Colonic mucosa (tissue), 4 donors: ENCODE measurements around the gene ABRACL. TPM values are rescaled to one million over a fixed set of nuclear protein-coding genes. Genes with fewer than 3 reads are reported as not detected.
A peak's percentile ranks its signal among the peaks of the same experiment; 100 is the strongest.

ENCODE experiments used
- DNase-seq: peaks from one replicate; pipeline ENCODE4 v3.0.0-alpha.2; 2020
- H3K27ac ChIP-seq: fragments of 200-600 bp; one replicate; pipeline ENCODE4 v1.8.0; 2021
- H3K27me3 ChIP-seq: fragments of 200-600 bp; one replicate; pipeline ENCODE4 v1.8.0; 2021
- H3K36me3 ChIP-seq: fragments of 200-600 bp; one replicate; pipeline ENCODE4 v1.8.0; 2021
- H3K4me1 ChIP-seq: fragments of 200-600 bp; one replicate; pipeline ENCODE4 v1.8.0; 2021; ENCODE audit warnings: mild to moderate bottlenecking
- H3K4me3 ChIP-seq: fragments of 200-600 bp; one replicate; pipeline ENCODE4 v1.8.0; 2021
- H3K9ac ChIP-seq, 2 donors: one replicate each; pipeline ENCODE4 v1.7.0; 2013; ENCODE audit warnings: control low read depth in 2 of 2, low read depth in 2 of 2, low read length in 2 of 2
- H3K9me3 ChIP-seq: fragments of 200-600 bp; one replicate; pipeline ENCODE4 v1.8.0; 2021
- CTCF ChIP-seq: fragments of 200-600 bp; IDR thresholded peaks from one replicate; pipeline ENCODE4 v1.8.0; 2022; ENCODE audit warnings: antibody characterized with exemption, mild to moderate bottlenecking
- intact Hi-C: fragments of 100-400 bp; cut with DNase I; formaldehyde crosslinking; loops from one replicate; pipeline ENCODE4 v1.14.1; 2022
- total RNA-seq, 2 donors: library from RNA; stranded (reverse); fragmentation: NEBNext Ultra II Directional in 1 of 2; extraction: Animal tissue kit (Norgen Biotek cat#: 25700) in 1 of 2; gene quantifications; one replicate each; pipeline ENCODE4 v1.2.1, GENCODE V29; 2021
- donor health status: healthy.
- donor health status: DM: no; HTN: no; CAD: no.
- donor health status: DM: no; HTN: no; CAD: no.

The ABRACL gene
- total RNA-seq, 2 donors from 2014 or later = 64.7 to 90.6 TPM

GRCh38 chr6:139027620-139028182, 844 bp upstream of the ABRACL start:
- Histone ChIP-seq H3K4me1 (no peaks in the 10 kb centered on the region), H3K4me3 (peak overlapping the region; percentile 87), H3K9ac (peak overlapping the region; percentile 37 to 52), H3K9me3 (no peaks in the 10 kb centered on the region), H3K27me3 (no peaks in the 10 kb centered on the region), H3K27ac (peak overlapping the region; percentile 85), H3K36me3 (no peaks in the 10 kb centered on the region)
- intact Hi-C loops = no loop called here
- DNase-seq = peak; percentile 63
- TF ChIP-seq CTCF = no peak

GRCh38 chr6:139028215-139028657, 309 bp upstream of the ABRACL start:
- intact Hi-C loops = no loop called here
- H3K27ac ChIP-seq = peak overlapping the region; percentile 85
- TF ChIP-seq CTCF = no peak
- H3K36me3 ChIP-seq = no peaks in the 10 kb centered on the region
- peak overlapping the region; percentile 87 for H3K4me3 ChIP-seq
- H3K9ac ChIP-seq = peak overlapping the region; percentile 57 to 93
- no peak for DNase-seq
- H3K4me1 ChIP-seq = no peaks in the 10 kb centered on the region
- H3K27me3 ChIP-seq = no peaks in the 10 kb centered on the region
- no peaks in the 10 kb centered on the region for H3K9me3 ChIP-seq

GRCh38 chr6:139029470-139030227, 1.1 kb downstream of the ABRACL start:
- Histone ChIP-seq H3K27ac (peak overlapping the region; percentile 85), H3K9me3 (no peaks in the 10 kb centered on the region), H3K9ac (peak overlapping the region; percentile 57 to 93), H3K27me3 (no peaks in the 10 kb centered on the region), H3K4me3 (peak overlapping the region; percentile 87), H3K4me1 (no peaks in the 10 kb centered on the region), H3K36me3 (no peaks in the 10 kb centered on the region)
- TF ChIP-seq CTCF = no peak
- DNase-seq = peak; percentile 85
- intact Hi-C loops = no loop called here

GRCh38 chr6:139030228-139030963, 1.9 kb downstream of the ABRACL start:
- Histone ChIP-seq H3K9me3 (no peaks in the 10 kb centered on the region), H3K4me3 (no peak overlapping the region), H3K9ac (peak overlapping the region; percentile 57 to 93), H3K27ac (peak overlapping the region; percentile 85), H3K36me3 (no peaks in the 10 kb centered on the region), H3K27me3 (no peaks in the 10 kb centered on the region), H3K4me1 (no peaks in the 10 kb centered on the region)
- TF ChIP-seq CTCF = no peak
- intact Hi-C loops = no loop called here
- DNase-seq = no peak

GRCh38 chr6:139037490-139037889, 8.9 kb downstream of the ABRACL start:
- Histone ChIP-seq H3K36me3 (no peaks in the 10 kb centered on the region), H3K27me3 (no peaks in the 10 kb centered on the region), H3K9ac (no peak overlapping the region), H3K9me3 (no peaks in the 10 kb centered on the region), H3K27ac (no peak overlapping the region), H3K4me1 (no peaks in the 10 kb centered on the region), H3K4me3 (no peak overlapping the region)
- DNase-seq = no peak
- no peak for TF ChIP-seq CTCF
- intact Hi-C loops = no loop called here
